K562 (cell line): ENCODE data around the gene NCMAP. TPM values are rescaled to one million over a fixed set of nuclear protein-coding genes. Genes with fewer than 3 reads are reported as not detected.

Experiments used
- ATAC-seq: fragments of 200-7000 bp; cut with Tn5 transposase; 3 replicates; pipeline ENCODE4 v1.9.1; 2020; ENCODE audit warnings: moderate library complexity
- BruUV-seq: library from RNA; stranded (reverse); fragments of 400-500 nt; replicated peaks from 2 replicates; lab custom pipeline; 2021; lab: Mats Ljungman, UMichigan
- CTCF ChIA-PET: fragments of 300-600 bp; formaldehyde crosslinking; extraction: SDS; loops from one replicate; lab custom pipeline; 2021; ENCODE audit warnings: low intra/inter-chr PET ratio; lab: Yijun Ruan, JAX
- POLR2A ChIA-PET: fragments of 300-600, 350-650 bp; sonication (Branson Sonifier 250); formaldehyde crosslinking; extraction: SDS; loops from one replicate; lab custom pipeline; 2021; ENCODE audit warnings: antibody characterized with exemption, inconsistent platforms; lab: Yijun Ruan, JAX
- DNase-seq, 4 experiments: peaks; one replicate each; pipeline versions ENCODE4 v3.0.0 to v3.0.0-alpha.2; 2011 to 2018; ENCODE audit warnings: low spot score in 3 of 4, mixed read lengths in 3 of 4; ENCODE audit errors: extremely low read depth in 1 of 4
- FAIRE-seq: peaks from 2 replicates; lab custom pipeline; 2011; peaks lifted over from hg19 to GRCh38; lab: Jason Lieb, UNC
- H2AFZ ChIP-seq: 2 replicates; pipeline ENCODE4 v1.6.0; 2011; ENCODE audit warnings: low read depth, low read length, control low read depth, inconsistent platforms
- H3K27ac ChIP-seq: fragments of 200-600 bp; 3 replicates; pipeline ENCODE4 v1.8.0; 2011; ENCODE audit warnings: low read depth, mild to moderate bottlenecking, control low read depth, inconsistent platforms, low read length, moderate library complexity, mixed read lengths; ENCODE audit errors: extremely low read depth
- H3K27me3 ChIP-seq, 2 experiments: fragments of 300-600 bp in 1 of 2; 2 replicates in 1 of 2; 3 replicates in 1 of 2; pipeline versions ENCODE4 v1.6.0 to v1.8.0; 2011; ENCODE audit warnings: inconsistent platforms in 2 of 2, low read length in 2 of 2, mild to moderate bottlenecking in 1 of 2, mixed read lengths in 1 of 2, moderate library complexity in 1 of 2; ENCODE audit not compliant: control insufficient read depth in 2 of 2, insufficient read depth in 2 of 2
- H3K36me3 ChIP-seq: fragments of 300-600 bp; 3 replicates; pipeline ENCODE4 v1.8.0; 2011; ENCODE audit warnings: mild to moderate bottlenecking, low read length, inconsistent platforms; ENCODE audit not compliant: control insufficient read depth, insufficient read depth
- H3K4me1 ChIP-seq, 2 experiments: fragments of 200-600 bp in 1 of 2; replicated peaks in 1 of 2; 2 replicates in 1 of 2; 3 replicates in 1 of 2; pipeline versions ENCODE4 v1.5.1 to v1.8.0; 2011; ENCODE audit warnings: inconsistent platforms in 2 of 2, low read length in 2 of 2, mild to moderate bottlenecking in 1 of 2, mixed read lengths in 1 of 2, moderate library complexity in 1 of 2; ENCODE audit not compliant: control insufficient read depth in 2 of 2, insufficient read depth in 2 of 2
- H3K4me2 ChIP-seq: 2 replicates; pipeline ENCODE4 v1.6.1; 2011; ENCODE audit warnings: low read length, control low read depth, inconsistent platforms, mixed read lengths; ENCODE audit not compliant: insufficient read depth
- H3K4me3 ChIP-seq: fragments of 200-600 bp; sonication (generic), shearing (Covaris generic); 2 replicates; pipeline ENCODE4 v1.5.1; 2016; ENCODE audit warnings: control low read depth, inconsistent platforms
- H3K79me2 ChIP-seq: fragments of 200-600 bp; 3 replicates; pipeline ENCODE4 v1.8.0; 2011; ENCODE audit warnings: low read length, inconsistent platforms; ENCODE audit not compliant: control insufficient read depth, insufficient read depth
- H3K9ac ChIP-seq, 2 experiments: 2 replicates each; pipeline versions ENCODE4 v1.6.0 to v1.6.1; 2011; ENCODE audit warnings: low read depth in 2 of 2, low read length in 2 of 2, control low read depth in 1 of 2, inconsistent platforms in 1 of 2, mild to moderate bottlenecking in 1 of 2, mixed read lengths in 1 of 2; ENCODE audit not compliant: insufficient read depth in 1 of 2
- H3K9me1 ChIP-seq: one replicate; pipeline ENCODE4 v1.6.0; 2011; ENCODE audit warnings: inconsistent platforms, mild to moderate bottlenecking, low read length, moderate library complexity; ENCODE audit not compliant: control insufficient read depth, insufficient read depth
- H3K9me3 ChIP-seq: replicated peaks from 2 replicates; pipeline ENCODE4 v1.5.1; 2011; ENCODE audit warnings: low read depth, low read length, inconsistent platforms; ENCODE audit not compliant: control insufficient read depth, insufficient read depth
- H4K20me1 ChIP-seq: replicated peaks from 2 replicates; pipeline ENCODE4 v1.6.1; 2011; ENCODE audit warnings: low read length, inconsistent platforms, mixed read lengths; ENCODE audit not compliant: control insufficient read depth, insufficient read depth
- KDM2B ChIP-seq: fragments of 250-450 bp; sonication (Bioruptor Pico); IDR thresholded peaks from 2 replicates; pipeline ENCODE4 v1.8.0; 2021; ENCODE audit warnings: mild to moderate bottlenecking, moderate library complexity
- RBM25 ChIP-seq: fragments of 200-400 bp; formaldehyde crosslinking; IDR thresholded peaks from 2 replicates; pipeline ENCODE4 v1.6.1; 2018; ENCODE audit warnings: low read length, low read depth, moderate library complexity; ENCODE audit not compliant: severe bottlenecking
- ZFP36 ChIP-seq: fragments of 150-350 bp; IDR thresholded peaks from 2 replicates; pipeline ENCODE4 v1.6.1; 2018; ENCODE audit warnings: low read length, low read depth; ENCODE audit not compliant: partially characterized antibody
- ZNF121 ChIP-seq: sonication (generic); formaldehyde crosslinking; conservative IDR thresholded peaks from 2 replicates; pipeline ENCODE4 v1.8.0; 2022; ENCODE audit warnings: missing genetic modification reagents
- ZNF133 ChIP-seq: fragments of 250-450 bp; sonication (Bioruptor Pico); IDR thresholded peaks from 2 replicates; pipeline ENCODE4 v1.4.0; 2020; ENCODE audit warnings: mild to moderate bottlenecking
- ZNF589 ChIP-seq: fragments of 200-800 bp; sonication (Bioruptor generic); IDR thresholded peaks from 2 replicates; pipeline ENCODE4 v1.6.1; 2016; ENCODE audit warnings: low read depth, missing genetic modification characterization, missing compliant biosample characterization
- ZNF696 ChIP-seq: fragments of 250-450 bp; sonication (Bioruptor Pico); conservative IDR thresholded peaks from 2 replicates; pipeline ENCODE4 v1.4.0; 2020; ENCODE audit warnings: mild to moderate bottlenecking, moderate library complexity
- WGBS: fragments of 100-300 bp; shearing (Covaris generic); methylation state at CpG from one replicate; pipeline ENCODE4 v1.1.6; 2016; ENCODE audit warnings: low coverage, mixed read lengths; ENCODE audit not compliant: insufficient coverage; ENCODE audit errors: missing lambda C conversion rate; 5-methylcytosine and 5-hydroxymethylcytosine counted together
- in situ Hi-C: fragments of 300-500 bp; cut with MboI; formaldehyde crosslinking; loops from 4 replicates; pipeline ENCODE4 v1.15.0; 2018; ENCODE audit warnings: inconsistent platforms, mixed read lengths
- intact Hi-C: fragments of 100-400 bp; cut with micrococcal nuclease; formaldehyde crosslinking; loops from 2 replicates; pipeline ENCODE4 v1.14.2; 2022
- polyA plus RNA-seq, 8 experiments: library from polyadenylated mRNA; depleted of rRNA in 4 of 8; stranded (reverse) in 5 of 8; unstranded in 3 of 8; fragments of >200 nt; fragmentation: Nextera tagmentation in 2 of 8; fragmentation: Illumina TruSeq in 1 of 8; extraction: Ambion mirVana in 2 of 8; extraction: Trizol in 1 of 8; gene quantifications; 2 replicates each; pipeline versions ENCODE4 v1.2.1 to v1.2.3, GENCODE V29; 2011 to 2014; ENCODE audit warnings: inconsistent platforms in 1 of 8, missing spikeins in 1 of 8
- total RNA-seq, 7 experiments: library from RNA; depleted of rRNA in 6 of 7; stranded (reverse); fragments of >200 nt in 6 of 7; fragmentation: Illumina TruSeq in 2 of 7; extraction: Trizol in 2 of 7; gene quantifications; 2 replicates each; pipeline versions ENCODE4 v1.2.1 to v1.2.3, GENCODE V29; 2011 to 2021; ENCODE audit warnings: low replicate concordance in 1 of 7
- TF ChIP-seq, protein P1 (sequence below): fragments of 250-450 bp; sonication (Bioruptor Pico); IDR thresholded peaks from 2 replicates; pipeline ENCODE4 v1.4.0; 2020; ENCODE audit warnings: mild to moderate bottlenecking, moderate library complexity

The NCMAP gene
- total and polyA plus RNA-seq, 9 of the 15 experiments (the other 6 are each of a cell fraction or from before 2014, with no cell fraction given): 0.03 TPM; not detected in 8

DNA sequence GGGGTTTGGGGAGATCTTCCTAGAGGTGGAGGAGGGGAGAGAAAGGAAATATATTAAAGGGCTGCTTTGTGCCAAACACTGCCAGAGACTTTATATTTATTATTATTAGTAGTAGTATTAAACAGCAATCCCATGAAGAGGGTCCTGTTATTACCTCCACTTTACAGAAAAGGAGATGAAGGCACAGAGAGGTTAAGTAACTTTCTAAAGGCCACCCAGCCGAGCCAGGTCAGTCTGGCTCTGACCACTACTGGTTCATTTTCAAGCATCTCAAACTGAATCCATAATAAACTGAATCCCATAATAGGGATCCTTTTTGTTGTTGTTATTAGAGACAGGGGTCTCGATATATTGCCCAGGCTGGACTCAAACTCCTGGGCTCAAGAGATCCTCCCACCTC lies 12.6 kb downstream of the NCMAP start:
- no peaks in the 10 kb centered on the region for H3K9me1 ChIP-seq
- no peak for TF ChIP-seq ZNF133
- no peak for TF ChIP-seq ZNF589 (CRISPR knock-in tag)
- TF ChIP-seq ZNF696 (CRISPR knock-in tag): no peak
- TF ChIP-seq ZFP36: peak; percentile 29
- TF ChIP-seq KDM2B (CRISPR knock-in tag): no peak
- TF ChIP-seq RBM25: peak; percentile 56
- TF ChIP-seq, protein P1, sequence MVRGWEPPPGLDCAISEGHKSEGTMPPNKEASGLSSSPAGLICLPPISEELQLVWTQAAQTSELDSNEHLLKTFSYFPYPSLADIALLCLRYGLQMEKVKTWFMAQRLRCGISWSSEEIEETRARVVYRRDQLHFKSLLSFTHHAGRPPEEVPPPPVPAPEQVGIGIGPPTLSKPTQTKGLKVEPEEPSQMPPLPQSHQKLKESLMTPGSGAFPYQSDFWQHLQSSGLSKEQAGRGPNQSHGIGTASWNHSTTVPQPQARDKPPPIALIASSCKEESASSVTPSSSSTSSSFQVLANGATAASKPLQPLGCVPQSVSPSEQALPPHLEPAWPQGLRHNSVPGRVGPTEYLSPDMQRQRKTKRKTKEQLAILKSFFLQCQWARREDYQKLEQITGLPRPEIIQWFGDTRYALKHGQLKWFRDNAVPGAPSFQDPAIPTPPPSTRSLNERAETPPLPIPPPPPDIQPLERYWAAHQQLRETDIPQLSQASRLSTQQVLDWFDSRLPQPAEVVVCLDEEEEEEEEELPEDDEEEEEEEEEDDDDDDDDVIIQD: no peak
- TF ChIP-seq ZNF121 (CRISPR knock-in tag): peak; percentile 75
- TF ChIP-seq, all 486 proteins: peak for 3
- H3K4me2 ChIP-seq: no peak overlapping the region
- H3K79me2 ChIP-seq: no peaks in the 10 kb centered on the region
- DNase-seq (no peak), ATAC-seq (no peak), FAIRE-seq (no peak)
- H3K27ac ChIP-seq: no peak overlapping the region
- H3K4me1 ChIP-seq: peaks cover 0 to 5% of the 10 kb centered on the region in 2 experiments; a peak in 1 of 5 replicates
- POLR2A ChIA-PET: interaction anchor here (0.7 to 0.9 kb wide), 2 partner anchors 10 to 25 kb away, joined by 3 read pairs; no protein-coding TSS in a partner anchor
- intact Hi-C loops (no loop called here), in situ Hi-C loops (no loop called here)
- no peaks in the 10 kb centered on the region for H4K20me1 ChIP-seq
- WGBS: 3% methylated on average over 2 of the region's 2 CpGs
- no peak overlapping the region for H2AFZ ChIP-seq
- no TSS peak for BruUV-seq
- peaks cover 36 to 56% of the 10 kb centered on the region in 2 experiments for H3K27me3 ChIP-seq
- H3K36me3 ChIP-seq: no peaks in the 10 kb centered on the region
- H3K9me3 ChIP-seq: no peaks in the 10 kb centered on the region
- no peak overlapping the region for H3K9ac ChIP-seq
- CTCF ChIA-PET: interaction anchor here (1.2 kb wide), 1 partner anchor 262 kb away, joined by 3 read pairs; no protein-coding TSS in a partner anchor
- no peak overlapping the region for H3K4me3 ChIP-seq
